Measurements from ENCODE around the gene PALLD.

Gene PALLD

GRCh38 chr4:168451331-168451730 lies 45.5 kb upstream of the PALLD start (continued):
- no peak for TF ChIP-seq ZFP3 (tag by site-specific recombination; IDR thresholded peaks at IDR 0.05; ENCODE audit: low read depth)

- CTCF ChIA-PET: interaction anchor here (0.7 to 0.8 kb wide), 2 partner anchors 23 to 470 kb away, joined by 3 to 4 read pairs; no protein-coding TSS in a partner anchor
- Histone ChIP-seq H3K4me3 (ENCODE audit: low read depth, low read length) (no peak overlapping the region), H3K9me3 (ENCODE audit: control insufficient read depth, insufficient read depth, low read depth, low read length) (no peaks in the 10 kb centered on the region), H3K27ac (ENCODE audit: extremely low read depth, low read depth, low read length) (no peak overlapping the region; the same call in 1 of the 2 replicates), H3K4me1 (ENCODE audit: control insufficient read depth, insufficient read depth, low read length) (peaks cover 12% of the 10 kb centered on the region; the same call in 1 of the 2 replicates), H3K36me3 (ENCODE audit: control insufficient read depth in 2 of 2, insufficient read depth in 1 of 2, low read length in 2 of 2) (no peaks in the 10 kb centered on the region)
- POLR2A ChIA-PET: interaction anchor here (1.0 to 2.3 kb wide), 2 partner anchors 12 to 28 kb away, joined by 4 to 5 read pairs; partner anchors contain the start of gene DDX60L
- TF ChIP-seq ZNF623 (tag by site-specific recombination; IDR thresholded peaks at IDR 0.05) (peak; percentile 28; the same call in 1 of the 2 replicates), ZNF148 (tag by site-specific recombination; IDR thresholded peaks at IDR 0.05; ENCODE audit: borderline replicate concordance) (no peak), ZXDB (tag by site-specific recombination; IDR thresholded peaks at IDR 0.05) (peak; percentile 85), PATZ1 (tag by site-specific recombination; IDR thresholded peaks at IDR 0.05) (0 out of 2 replicates have a peak, but pooled peaks have one; percentile 26), GLI4 (tag by site-specific recombination; IDR thresholded peaks at IDR 0.05) (no peak), REST (tag by site-specific recombination; IDR thresholded peaks at IDR 0.05) (no peak), OVOL3 (tag by site-specific recombination; IDR thresholded peaks at IDR 0.05) (no peak), ZNF48 (tag by site-specific recombination; IDR thresholded peaks at IDR 0.05) (no peak), ZNF529 (tag by site-specific recombination; IDR thresholded peaks at IDR 0.05; ENCODE audit: insufficient replicate concordance) (no peak), ZNF19 (tag by site-specific recombination; IDR thresholded peaks at IDR 0.05; ENCODE audit: low read depth) (no peak), OSR2 (tag by site-specific recombination; IDR thresholded peaks at IDR 0.05) (peak; percentile 53; the same call in 1 of the 2 replicates), ZNF639 (tag by site-specific recombination; IDR thresholded peaks at IDR 0.05) (peak; percentile 77; the same call in 1 of the 2 replicates), KLF9 (tag by site-specific recombination; IDR thresholded peaks at IDR 0.05; ENCODE audit: low read depth) (no peak), ZBTB20 (tag by site-specific recombination; IDR thresholded peaks at IDR 0.05) (no peak), ZEB2 (tag by site-specific recombination; IDR thresholded peaks at IDR 0.05) (peak; percentile 73), MEIS1 (CRISPR knock-in tag; IDR thresholded peaks at IDR 0.05; ENCODE audit: borderline replicate concordance) (no peak), ZNF133 (tag by site-specific recombination; IDR thresholded peaks at IDR 0.05) (no peak), ZBTB1 (tag by site-specific recombination; IDR thresholded peaks at IDR 0.05) (0 out of 2 replicates have a peak, but pooled peaks have one; percentile 18)
- TF ChIP-seq, protein P1, sequence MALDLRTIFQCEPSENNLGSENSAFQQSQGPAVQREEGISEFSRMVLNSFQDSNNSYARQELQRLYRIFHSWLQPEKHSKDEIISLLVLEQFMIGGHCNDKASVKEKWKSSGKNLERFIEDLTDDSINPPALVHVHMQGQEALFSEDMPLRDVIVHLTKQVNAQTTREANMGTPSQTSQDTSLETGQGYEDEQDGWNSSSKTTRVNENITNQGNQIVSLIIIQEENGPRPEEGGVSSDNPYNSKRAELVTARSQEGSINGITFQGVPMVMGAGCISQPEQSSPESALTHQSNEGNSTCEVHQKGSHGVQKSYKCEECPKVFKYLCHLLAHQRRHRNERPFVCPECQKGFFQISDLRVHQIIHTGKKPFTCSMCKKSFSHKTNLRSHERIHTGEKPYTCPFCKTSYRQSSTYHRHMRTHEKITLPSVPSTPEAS (tag by site-specific recombination; IDR thresholded peaks at IDR 0.05): no peak
- TF ChIP-seq, protein P2, sequence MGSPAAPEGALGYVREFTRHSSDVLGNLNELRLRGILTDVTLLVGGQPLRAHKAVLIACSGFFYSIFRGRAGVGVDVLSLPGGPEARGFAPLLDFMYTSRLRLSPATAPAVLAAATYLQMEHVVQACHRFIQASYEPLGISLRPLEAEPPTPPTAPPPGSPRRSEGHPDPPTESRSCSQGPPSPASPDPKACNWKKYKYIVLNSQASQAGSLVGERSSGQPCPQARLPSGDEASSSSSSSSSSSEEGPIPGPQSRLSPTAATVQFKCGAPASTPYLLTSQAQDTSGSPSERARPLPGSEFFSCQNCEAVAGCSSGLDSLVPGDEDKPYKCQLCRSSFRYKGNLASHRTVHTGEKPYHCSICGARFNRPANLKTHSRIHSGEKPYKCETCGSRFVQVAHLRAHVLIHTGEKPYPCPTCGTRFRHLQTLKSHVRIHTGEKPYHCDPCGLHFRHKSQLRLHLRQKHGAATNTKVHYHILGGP (tag by site-specific recombination; IDR thresholded peaks at IDR 0.05): no peak
- TF ChIP-seq, protein P3, sequence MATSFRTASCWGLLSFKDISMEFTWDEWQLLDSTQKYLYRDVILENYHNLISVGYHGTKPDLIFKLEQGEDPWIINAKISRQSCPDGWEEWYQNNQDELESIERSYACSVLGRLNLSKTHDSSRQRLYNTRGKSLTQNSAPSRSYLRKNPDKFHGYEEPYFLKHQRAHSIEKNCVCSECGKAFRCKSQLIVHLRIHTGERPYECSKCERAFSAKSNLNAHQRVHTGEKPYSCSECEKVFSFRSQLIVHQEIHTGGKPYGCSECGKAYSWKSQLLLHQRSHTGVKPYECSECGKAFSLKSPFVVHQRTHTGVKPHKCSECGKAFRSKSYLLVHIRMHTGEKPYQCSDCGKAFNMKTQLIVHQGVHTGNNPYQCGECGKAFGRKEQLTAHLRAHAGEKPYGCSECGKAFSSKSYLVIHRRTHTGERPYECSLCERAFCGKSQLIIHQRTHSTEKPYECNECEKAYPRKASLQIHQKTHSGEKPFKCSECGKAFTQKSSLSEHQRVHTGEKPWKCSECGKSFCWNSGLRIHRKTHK (tag by site-specific recombination; IDR thresholded peaks at IDR 0.05): no peak
Observed at GRCh38 chr4:168451744-168452390, 45.0 kb upstream of the PALLD start.

All from HEK293 (cell line).